Hematopoietic multipotent progenitor cell treated with erythropoietin and hydrocortisone succinate and interleukin-3 and kit ligand, for 4 days (in vitro differentiated cells): ENCODE data around the gene CD6.

Experiments used
- DNase-seq: peaks from one replicate; pipeline ENCODE4 v3.0.0-alpha.2; 2015

Gene CD6

DNA sequence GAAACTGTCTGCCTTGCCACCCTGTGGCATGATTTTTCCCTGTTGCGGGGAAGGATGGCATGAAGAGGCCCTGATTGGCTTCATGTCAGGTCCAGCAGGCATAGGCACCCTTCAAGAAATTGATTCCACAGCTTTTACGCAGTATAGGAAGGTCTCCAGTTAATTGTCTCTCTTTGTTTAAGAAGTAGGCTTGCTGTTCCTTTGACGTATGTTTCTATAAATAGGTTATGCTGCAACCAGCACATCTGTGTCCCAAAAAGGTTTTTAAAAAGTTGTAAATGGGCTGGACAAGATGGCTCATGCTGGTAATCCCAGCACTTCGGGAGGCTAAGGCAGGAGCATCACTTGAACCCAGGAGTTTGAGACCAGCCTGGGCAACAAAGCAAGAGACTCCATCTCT, 62.6 kb downstream of the CD6 start:
- DNase-seq, result no peak

DNA sequence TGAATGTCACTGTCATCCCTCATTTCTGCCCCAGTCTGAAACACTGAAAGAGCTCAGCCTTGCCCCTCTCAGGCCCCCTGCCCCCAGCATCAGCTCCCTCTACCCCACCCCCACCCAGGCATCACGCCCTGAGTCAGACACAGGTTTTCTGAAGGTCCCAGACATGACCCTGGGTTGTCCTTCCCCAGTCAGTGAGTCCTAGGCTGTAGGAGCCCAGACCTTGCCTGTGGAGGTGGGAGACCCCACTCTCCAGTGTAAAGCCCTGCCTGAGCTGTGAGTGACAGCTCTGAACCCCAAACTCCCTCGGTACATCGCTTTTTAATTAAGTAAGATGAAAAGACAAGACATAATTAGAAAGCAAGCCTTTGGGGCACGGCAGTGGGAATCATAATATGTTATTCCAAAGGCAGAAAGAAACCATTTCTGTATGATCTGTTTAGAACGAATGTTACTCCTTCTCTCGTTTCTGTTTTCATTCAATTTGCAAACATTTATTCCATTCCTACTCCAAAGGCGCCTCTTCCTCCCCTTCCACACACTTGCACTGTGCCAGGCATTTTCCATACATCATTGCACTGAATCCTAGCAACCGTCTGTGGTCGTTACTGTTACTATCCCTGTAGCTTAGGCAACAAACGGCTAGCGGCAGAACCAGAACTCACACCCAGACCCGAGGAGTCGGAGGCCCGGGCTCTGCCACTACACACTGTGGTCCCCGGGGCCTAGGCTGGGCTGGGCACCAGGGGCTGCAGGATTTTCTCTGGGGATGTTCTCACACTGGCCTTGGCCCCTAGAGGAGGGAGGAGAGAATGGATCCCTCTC, 63.4 kb downstream of the CD6 start:
- DNase-seq, result no peak

DNA sequence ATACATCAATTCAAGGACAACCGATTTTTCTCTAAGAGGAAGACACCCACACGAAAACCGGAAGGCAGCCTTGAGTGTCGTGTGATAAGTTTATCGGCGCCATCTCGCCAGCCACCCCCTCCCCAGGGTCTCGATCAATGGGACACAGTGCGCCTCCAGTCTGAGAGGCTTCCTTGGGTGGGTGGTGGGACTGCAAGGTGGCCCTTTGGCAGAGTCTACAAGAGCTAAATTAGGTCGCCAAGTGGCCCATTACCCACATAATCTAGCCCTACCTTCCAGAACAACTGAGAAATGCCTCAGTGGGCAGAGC, 64.0 kb downstream of the CD6 start:
- no peak for DNase-seq

DNA sequence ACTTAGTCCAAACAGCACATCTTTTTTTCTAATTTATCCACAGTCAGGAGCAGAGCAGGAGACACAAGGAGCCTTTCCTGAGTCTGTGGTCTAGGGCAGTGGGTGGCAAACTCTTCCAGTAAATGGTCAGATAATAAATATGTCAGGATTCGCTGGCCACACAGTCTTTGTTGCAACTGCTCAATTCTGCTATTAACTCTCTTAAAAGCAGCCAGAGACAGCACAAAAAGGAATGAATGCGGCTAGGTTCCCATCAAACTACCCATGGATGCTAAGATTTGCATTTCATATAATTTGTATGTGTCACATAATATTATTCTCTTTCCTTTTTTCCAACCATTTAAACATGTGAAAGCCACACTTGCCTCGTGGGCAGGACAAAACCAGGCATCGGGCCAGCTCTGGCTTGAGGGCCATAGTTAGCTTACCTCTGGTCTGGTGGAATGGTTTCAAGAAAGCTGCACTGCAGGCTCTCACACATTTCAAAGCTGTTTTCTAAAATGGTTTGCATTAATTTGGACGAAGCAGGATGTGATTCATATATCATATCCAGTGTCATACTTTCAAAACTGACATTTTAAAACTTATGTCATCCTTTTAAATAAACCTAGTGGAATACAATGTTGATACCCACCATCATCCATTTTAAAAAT, 66.1 kb downstream of the CD6 start:
- DNase-seq, result no peak

DNA sequence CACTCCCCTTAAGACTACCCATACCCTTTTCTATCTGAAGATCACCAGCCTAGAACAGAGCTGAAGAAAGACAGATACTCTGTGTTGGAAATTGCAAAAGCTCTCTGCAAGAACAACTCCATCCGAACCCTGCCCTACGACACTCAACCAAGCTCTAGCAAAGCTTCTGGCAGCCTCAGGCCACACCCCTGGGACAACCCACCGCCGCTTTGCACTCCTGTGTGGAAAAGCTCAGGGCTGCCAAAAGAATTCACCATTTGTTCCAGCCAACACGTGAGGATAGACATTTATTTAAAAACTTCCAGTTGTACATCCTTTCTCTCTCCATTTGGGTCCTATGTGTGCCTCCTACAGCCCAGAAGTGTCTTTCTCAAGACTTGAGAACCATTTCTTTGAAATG, 68.4 kb downstream of the CD6 start:
- no peak for DNase-seq

DNA sequence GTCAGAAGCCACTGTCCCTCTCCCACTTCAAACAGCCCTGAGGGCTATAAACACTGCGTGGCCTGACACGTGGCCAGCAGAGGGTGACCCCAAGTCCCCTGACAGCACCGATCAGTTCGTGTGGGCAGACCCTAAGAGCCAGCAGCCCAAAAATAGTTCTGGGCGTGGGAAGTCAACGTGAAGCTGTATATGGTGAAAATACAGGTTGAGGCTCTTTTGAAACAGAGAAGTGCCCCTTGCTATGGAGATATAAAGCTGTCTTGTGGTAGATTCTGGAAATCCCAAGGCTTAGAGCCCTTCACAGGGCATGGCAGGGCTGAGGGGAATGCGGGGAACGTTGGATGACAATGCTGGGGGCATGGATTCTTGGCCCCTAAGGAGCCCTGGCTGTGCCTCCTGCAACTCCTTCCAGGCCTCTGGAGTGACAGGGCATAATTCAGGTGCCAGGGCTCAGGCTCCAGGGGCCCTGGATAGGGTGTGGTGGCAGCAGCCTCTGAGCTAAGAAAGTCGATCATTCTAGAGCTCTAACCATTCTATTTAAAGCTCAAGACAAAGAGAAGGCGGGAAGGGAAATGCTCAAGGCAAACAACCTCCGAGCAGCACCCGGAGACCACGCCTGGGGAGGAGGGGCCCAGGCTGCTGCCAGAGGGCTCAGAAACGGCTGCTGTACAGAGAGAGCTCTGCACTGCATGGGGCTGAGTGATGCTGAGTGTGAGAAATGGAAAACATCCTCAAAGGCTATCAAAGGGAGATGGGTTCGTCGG, 70.5 kb downstream of the CD6 start:
- peak; percentile 74 for DNase-seq

DNA sequence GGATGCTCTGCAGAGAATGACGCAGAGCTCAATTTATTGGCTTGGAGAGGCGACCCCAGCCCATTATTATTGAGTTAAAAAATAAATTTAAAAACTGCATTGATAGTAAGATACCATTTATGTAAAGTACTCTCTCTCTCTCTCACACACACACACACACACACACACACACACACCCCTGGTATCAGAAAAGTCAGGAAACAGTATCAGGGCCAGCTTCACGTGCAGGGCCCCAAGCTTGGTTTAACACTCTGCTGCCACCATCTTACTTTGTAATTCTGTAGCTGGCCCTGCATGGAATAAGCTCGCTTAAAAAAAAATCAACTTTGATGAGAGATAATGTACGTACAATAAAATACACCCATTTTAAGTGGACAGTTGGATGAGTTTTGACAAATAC, 71.1 kb downstream of the CD6 start:
- DNase-seq, result no peak

DNA sequence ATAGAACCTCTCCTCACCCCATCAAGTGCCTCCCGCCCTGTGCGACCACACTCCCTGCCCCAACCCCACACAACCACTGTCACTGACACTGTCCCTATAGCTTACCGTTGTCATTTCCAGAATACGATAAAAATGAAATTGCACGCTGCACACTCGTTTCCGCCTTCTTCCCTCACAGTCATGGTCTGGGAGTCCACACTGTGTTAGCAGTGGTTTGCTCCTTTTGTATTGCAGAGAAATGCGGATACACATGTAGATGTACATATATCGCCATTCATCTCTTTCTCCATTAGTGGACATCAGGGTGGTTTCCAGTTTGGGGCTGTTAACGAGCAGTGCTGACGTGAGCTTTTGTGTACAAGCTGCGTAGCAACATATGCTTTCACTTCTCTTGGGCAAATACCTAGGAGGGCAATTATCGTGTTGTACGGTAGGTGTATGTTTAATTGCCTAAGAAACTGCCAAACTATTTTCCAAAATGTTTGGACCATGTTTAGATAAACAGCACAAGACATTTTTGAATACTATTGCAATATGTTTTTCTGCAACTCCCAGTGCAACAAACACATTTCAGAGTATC, 71.6 kb downstream of the CD6 start:
- DNase-seq, result no peak

DNA sequence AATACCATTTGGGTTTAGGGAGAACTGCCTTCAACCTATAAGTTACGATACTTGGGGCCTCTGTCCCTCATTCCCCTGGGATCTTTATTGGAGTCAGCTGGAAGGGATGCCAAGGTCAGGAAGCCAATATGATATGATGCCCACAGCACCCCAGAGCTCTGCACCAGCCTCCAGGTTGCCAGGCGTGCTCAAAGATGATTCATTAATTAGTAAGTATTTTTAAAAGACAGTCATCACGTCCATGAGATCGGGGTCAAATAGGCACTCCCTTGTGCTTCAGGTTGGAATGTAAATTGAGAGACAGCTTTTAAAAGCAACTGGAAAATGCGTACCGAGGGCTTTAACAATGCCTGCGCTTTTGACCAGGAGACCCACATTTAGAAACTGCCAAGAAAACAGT, 73.8 kb downstream of the CD6 start:
- DNase-seq, result no peak

DNA sequence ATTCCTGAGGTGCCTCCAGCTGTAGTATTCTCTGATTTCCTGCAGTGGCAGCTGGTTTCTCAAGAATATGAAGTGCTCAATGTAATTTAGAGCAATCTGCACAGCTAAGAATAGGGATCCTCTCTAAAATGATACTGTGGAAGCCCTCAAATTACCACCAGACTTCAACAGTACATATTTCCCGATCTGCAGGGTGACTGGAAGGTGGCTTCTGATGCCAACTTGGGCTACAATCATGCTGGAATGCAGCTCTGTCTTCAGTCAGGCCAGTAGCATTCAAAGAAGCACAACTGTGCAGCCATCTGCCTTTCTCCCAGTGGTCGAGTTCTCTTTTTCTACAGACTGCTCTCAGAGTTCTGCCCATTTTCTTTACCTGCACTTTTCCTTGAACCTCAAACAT, 75.4 kb downstream of the CD6 start:
- no peak for DNase-seq

DNA sequence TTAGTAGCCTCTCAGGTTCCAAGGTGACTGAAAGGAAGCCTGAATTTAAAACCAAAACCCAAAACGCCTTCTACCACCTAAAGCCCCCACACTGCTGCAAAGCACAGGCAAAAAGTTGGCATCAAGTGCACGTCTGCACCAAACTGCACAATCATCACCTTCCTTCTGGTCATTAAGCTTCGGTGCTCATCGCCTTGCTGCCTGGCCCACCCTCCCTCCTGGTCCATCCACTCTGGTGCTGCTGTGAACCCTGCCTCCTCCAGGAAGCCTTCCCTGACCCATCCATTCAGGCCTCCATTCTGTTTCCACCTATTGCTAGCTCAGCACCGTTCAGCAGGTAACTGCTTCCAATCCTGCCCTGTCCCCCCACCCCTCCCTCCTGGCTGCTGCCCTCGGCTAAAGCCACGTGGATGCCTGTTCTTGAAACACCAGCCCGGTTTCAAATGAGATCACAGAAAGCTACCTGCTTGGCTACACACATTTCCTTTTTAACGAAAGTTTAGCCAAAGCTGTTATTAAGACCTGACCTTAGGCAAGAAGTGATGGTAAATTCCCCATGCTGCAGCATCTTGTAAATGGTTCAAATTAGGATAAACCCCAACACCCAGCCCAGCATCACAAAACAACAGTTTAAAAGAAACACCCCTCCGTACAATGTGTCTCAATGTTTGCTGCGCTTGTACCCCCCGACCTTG, 77.0 kb downstream of the CD6 start:
- DNase-seq, result no peak

DNA sequence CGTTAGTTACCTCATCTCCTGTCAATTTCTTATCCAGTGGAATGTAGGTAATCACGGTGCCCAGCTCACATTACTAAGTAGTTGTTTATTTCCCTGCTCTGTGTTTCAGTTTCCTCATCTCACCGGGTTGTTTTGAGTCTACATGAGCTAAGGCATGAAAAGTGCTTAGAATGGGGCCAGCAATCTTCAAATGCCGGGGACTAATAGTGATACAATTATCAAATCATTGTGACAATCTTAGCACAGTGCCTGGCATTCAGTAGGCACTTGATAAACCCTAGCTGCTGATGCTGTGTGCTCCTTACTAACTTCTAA, 77.5 kb downstream of the CD6 start:
- no peak for DNase-seq

DNA sequence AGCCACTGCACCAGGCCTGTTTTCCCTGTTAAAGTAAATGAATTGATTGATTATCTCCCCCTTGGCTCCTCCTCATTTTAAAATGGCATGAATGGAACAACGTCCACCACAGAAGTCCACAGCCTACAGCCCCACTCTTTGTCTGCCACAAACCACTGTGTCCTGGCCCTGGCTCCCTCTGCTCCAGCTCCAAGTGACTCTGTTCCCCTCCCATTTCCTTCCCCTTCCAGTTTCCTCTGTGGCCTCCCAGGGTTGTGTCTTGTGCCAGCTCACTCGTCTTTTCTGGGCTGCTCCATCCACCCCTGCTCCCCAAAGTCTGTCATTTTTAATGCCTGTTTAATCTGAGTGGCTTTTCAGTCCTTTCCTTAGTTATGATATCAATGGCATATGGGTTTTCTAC, 78.4 kb downstream of the CD6 start:
- no peak for DNase-seq

DNA sequence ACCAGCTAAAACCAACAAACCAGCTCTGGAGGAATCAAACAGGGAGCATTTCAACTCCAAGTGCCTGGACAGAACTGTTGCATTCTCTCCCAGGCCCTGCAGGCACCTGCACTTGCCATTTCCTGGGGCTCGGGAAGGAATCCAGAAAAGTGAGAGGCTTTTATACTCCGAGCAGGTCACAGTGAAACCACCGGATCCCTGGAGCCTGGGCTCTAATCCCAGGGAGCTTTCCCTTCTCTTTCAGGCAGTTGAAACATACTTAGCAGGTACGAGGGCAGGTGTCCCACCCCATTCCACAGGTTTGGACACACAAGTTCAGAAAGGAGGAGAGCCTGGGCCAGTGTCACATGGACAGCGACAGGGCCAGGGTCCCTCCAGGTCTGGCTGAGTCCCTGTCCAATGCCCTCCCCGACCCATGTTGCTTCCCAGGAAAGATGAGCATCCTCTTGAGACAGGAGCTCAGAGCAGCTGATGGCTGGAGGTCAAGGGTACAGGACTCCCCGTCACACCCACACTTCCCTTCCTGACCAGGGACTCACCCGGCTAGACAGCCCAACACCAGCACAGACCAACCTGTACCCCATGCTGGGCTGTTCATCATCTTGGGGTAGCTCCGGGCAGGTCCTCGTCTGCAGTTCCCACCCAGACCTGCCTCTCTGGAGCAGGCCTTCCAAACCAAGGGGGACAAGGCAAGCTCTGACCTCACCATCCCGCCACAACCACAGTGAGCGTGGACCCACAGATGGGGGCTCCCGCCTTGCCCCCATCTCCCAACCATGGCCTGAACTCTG, 80.9 kb downstream of the CD6 start:
- no peak for DNase-seq

DNA sequence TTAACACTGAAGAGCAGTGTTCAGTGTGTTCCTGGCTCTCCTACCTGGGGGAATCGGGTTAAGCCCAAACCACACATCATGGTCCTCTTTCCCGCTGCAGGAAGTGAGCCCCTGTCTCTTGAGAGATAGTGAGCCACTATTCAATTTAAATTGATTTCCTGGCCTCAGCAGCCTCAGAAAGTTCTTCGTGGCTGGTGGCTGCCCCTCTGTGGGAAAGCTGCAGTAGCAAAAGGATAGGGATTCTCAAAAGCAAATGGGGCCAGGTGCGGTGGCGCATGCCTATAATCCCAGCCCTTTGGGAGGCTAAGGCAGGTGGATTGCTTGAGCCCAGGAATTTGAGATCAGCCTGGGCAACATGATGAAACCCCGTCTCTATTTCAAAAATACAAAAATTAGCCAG, 81.7 kb downstream of the CD6 start:
- no peak for DNase-seq

DNA sequence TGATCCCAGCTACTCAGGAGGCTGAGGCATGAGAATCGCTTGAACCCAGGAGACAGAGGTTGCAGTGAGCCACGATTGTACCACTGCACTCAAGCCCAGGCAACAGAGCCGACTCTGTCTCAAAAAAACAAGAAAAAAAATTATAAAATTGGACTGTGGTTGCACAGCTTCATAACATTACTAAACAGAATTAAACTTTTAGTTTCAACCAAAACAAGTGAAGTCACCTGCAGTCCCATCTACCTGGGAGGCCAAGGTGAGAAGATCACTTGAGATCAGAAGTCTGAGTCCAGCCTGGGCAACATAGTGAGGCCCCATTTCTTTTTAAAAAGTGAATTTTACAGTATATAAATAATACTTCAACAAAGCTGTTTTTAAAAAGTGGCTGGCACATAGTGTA, 83.0 kb downstream of the CD6 start:
- no peak for DNase-seq

DNA sequence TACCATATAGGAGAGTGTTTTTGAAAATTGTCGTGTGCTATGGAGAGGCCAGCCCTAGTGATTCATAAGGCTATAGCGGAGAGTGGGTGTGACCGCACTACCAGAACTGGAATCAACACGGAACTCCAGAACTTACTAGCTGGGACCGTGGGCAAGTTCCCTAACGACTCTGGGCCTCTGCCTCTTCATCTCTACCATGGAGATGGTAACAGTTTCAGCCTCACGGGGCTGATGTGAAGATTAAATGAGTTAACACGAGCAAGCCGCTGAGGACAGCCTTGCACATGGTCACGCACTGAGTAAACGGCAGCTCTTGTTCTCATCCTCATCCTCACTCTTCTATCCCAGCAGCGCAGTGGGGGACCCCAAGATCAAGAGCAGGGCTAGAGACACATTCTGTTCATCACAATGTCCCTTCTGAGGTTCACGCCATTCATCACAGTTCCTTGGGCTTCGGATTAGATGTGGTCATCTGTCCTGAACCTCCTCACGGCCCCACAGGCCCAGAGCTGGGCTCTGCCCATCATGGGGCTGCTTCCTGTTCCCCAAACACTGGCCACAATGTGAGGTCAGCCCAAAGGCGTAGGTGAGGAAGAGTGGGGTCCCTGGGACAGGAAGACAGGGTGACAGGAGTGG, 83.6 kb downstream of the CD6 start:
- DNase-seq, result no peak

DNA sequence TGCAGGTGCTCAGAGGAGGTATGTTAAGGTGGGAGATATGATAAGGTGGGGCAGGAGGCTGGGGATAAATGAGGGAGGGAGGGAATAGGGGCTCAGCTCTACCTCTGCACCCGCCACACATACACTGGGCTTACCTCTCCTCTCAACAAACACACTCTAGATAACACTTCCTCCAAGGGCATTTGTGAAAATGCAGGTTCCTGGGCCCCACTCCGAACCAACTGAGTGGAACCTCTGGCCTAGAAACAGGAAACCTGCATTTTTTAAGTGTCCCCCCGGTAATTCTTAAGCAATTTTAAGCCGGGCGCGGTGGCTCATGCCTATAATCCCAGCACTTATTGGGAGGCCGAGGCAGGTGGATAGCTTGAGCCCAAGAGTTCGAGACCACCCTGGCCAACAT, 84.3 kb downstream of the CD6 start:
- no peak for DNase-seq

DNA sequence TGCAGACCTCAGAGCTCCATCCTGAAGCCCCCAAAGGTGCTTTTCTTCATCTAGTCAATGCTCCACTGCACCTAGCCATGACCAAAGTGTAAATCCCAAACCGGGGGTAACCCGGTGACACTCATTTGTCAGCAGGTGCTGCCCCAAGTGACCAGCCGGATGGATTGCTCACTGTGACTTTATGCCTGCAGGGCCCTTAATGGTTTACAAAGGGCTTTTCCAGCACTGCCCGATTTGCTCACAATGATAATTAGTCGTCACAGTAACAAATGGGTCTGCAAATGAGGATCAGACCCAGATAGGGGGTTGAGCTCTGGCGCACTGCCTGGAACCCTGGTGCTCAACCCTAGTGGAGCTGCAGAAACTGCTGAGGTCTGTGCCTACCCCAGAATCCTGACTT, 85.1 kb downstream of the CD6 start:
- no peak for DNase-seq

DNA sequence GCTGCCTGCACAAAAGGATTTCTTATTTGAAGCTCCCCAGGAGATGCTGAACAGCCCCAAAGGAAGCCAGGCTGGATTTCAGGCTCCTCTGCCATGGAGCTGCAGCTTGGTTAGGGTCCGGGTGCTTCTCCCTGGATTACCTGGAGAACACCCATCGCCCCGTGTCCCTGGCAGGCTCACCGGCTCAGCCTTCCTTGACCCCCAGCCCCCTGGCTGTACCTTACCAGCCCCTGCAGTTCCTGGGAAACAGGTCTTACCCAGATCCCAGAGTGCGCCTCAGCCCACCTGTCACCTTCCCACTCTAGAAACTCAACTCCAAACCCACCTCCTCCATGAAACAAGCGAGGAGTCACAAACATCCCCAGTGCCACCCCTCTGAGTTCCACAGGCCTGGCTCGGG, 85.5 kb downstream of the CD6 start:
- DNase-seq, result no peak

DNA sequence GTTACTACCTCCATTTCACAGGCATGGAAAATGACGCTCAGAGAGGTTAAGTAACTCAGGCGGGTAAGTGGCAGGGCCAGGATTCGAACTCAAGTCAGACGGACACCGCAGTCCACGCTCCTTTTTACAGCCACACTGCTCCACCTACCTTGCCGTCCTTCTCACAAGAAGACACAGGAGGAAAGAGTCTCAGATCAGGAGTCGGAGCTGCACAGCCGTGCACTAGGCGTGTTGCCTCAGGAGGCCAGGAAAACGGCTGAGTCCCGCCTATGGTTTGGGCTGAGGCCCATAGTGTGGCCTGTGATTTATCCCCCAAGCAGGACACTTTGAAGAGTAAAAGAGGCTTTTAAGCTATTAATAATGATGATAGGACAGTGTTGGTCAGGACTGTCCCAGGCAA, 86.1 kb downstream of the CD6 start:
- DNase-seq, result no peak

DNA sequence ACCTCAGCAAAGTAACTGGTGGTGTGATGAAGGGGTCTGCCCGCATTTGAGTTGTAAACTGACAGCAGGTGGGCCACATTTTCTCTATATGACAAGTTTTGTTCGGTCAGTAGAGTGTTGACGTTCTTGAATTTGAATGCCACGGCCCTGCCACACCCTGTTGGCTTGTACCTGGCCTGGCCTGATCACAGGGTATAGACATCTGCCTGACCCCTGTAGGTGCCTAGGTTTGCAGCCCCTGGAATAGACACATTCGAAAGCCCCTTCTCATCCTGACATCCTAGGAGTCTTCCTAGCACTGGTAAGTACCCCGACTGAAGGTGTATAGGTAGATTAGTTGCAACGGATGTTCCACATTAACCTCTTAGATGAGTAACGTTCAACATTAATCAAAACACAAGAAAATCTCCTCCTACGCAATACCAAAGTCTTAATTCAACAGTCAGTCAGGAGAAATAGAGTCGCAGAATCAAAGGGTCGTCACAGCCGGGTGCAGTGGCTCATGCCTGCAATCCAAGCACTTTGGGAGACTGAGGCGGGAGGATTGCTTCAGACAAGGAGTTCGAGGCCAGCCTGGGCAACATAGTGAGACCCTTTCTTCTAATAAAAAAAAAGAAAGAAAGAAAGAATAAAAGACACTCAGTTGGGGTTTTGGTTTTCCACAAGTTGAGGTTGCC, 87.2 kb downstream of the CD6 start:
- DNase-seq, result no peak
